ENCODE results near the gene CNTN4. TPM values are rescaled to one million over a fixed set of nuclear protein-coding genes. Genes with fewer than 3 reads are reported as not detected.

CNTN4 gene
- total RNA-seq, 1 donor from 2014 or later: 37.5 TPM

DNA sequence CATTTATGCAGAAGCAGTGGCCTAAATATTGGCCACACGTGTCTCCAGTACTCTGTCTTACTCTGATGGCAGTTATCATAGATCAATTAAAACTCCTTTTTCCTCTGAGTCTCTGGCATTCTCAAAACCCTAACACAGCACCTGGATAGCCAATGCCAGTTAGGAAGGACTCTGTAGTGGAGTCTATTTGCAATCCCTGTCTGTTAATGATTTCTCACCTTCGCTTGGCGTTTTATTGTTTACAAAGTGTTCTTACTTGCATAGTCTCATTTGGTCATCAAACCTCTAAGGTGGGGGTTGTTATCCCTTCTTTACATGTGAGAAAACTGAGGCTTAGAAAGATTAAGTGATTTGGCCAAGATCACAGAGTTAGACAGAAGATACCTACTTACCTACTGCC is 752.7 kb downstream of the CNTN4 start:
- no peaks in the 10 kb centered on the region for H3K36me3 ChIP-seq
- H3K4me1 ChIP-seq: no peaks in the 10 kb centered on the region
- DNase-seq (ENCODE audit: low spot score in 2 of 2): no peak
- no peak overlapping the region for H3K4me3 ChIP-seq
- intact Hi-C loops (cut with DNase I): no loop called here
- no peaks in the 10 kb centered on the region for H3K9me3 ChIP-seq
- H3K27me3 ChIP-seq: no peaks in the 10 kb centered on the region
- TF ChIP-seq, protein P1, sequence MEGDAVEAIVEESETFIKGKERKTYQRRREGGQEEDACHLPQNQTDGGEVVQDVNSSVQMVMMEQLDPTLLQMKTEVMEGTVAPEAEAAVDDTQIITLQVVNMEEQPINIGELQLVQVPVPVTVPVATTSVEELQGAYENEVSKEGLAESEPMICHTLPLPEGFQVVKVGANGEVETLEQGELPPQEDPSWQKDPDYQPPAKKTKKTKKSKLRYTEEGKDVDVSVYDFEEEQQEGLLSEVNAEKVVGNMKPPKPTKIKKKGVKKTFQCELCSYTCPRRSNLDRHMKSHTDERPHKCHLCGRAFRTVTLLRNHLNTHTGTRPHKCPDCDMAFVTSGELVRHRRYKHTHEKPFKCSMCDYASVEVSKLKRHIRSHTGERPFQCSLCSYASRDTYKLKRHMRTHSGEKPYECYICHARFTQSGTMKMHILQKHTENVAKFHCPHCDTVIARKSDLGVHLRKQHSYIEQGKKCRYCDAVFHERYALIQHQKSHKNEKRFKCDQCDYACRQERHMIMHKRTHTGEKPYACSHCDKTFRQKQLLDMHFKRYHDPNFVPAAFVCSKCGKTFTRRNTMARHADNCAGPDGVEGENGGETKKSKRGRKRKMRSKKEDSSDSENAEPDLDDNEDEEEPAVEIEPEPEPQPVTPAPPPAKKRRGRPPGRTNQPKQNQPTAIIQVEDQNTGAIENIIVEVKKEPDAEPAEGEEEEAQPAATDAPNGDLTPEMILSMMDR (IDR thresholded peaks at IDR 0.05): no peak
- no peak overlapping the region for H3K27ac ChIP-seq

DNA sequence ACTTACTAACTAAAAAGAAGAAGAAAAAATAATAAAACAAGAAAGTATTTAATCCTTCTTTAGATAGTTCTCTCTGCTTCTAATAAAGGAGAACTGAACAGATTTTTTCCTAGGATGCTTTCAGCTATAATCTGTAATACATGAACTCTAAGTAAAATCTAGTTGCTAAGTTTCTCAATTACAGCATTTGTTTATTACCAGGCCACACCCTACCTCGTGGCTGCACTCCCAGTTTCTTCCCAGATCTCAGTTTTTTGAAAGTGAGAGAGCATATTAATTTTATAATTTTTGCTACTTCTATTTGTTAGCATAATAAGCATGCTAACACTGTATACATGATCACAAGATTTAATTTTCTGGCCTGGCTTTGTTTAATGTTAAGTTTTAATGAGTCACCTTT is 753.2 kb downstream of the CNTN4 start:
- no peak overlapping the region for H3K4me3 ChIP-seq
- no peak for DNase-seq (ENCODE audit: low spot score in 2 of 2)
- intact Hi-C loops (cut with DNase I): no loop called here
- TF ChIP-seq, protein P1 (IDR thresholded peaks at IDR 0.05): no peak
- H3K9me3 ChIP-seq: no peaks in the 10 kb centered on the region
- no peaks in the 10 kb centered on the region for H3K27me3 ChIP-seq
- no peaks in the 10 kb centered on the region for H3K4me1 ChIP-seq
- no peak overlapping the region for H3K27ac ChIP-seq
- H3K36me3 ChIP-seq: no peaks in the 10 kb centered on the region

DNA sequence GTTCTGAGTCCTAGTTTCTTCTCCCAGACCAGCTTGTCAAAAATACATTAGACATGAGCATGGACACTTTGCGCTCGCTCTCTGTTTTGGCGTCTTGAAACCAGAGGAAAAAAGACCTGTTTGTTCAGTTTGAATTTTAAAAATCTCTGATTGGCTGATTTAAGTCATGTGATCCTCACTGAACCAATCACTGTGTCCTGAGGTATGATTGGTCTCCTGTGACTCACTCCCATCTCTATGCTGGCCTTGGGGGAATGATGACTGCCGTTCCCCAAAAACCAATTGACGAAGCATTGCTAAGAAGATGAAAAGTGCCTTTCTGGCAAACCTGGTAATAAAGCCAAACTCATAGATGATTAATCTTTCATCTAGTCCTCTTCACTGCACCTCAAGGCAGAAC is 755.0 kb downstream of the CNTN4 start:
- H3K4me3 ChIP-seq: no peak overlapping the region
- no peak overlapping the region for H3K27ac ChIP-seq
- H3K36me3 ChIP-seq: no peaks in the 10 kb centered on the region
- no peak for DNase-seq (ENCODE audit: low spot score in 2 of 2)
- no peaks in the 10 kb centered on the region for H3K4me1 ChIP-seq
- H3K27me3 ChIP-seq: no peaks in the 10 kb centered on the region
- no peaks in the 10 kb centered on the region for H3K9me3 ChIP-seq
- TF ChIP-seq, protein P1 (IDR thresholded peaks at IDR 0.05): no peak
- intact Hi-C loops (cut with DNase I): no loop called here

DNA sequence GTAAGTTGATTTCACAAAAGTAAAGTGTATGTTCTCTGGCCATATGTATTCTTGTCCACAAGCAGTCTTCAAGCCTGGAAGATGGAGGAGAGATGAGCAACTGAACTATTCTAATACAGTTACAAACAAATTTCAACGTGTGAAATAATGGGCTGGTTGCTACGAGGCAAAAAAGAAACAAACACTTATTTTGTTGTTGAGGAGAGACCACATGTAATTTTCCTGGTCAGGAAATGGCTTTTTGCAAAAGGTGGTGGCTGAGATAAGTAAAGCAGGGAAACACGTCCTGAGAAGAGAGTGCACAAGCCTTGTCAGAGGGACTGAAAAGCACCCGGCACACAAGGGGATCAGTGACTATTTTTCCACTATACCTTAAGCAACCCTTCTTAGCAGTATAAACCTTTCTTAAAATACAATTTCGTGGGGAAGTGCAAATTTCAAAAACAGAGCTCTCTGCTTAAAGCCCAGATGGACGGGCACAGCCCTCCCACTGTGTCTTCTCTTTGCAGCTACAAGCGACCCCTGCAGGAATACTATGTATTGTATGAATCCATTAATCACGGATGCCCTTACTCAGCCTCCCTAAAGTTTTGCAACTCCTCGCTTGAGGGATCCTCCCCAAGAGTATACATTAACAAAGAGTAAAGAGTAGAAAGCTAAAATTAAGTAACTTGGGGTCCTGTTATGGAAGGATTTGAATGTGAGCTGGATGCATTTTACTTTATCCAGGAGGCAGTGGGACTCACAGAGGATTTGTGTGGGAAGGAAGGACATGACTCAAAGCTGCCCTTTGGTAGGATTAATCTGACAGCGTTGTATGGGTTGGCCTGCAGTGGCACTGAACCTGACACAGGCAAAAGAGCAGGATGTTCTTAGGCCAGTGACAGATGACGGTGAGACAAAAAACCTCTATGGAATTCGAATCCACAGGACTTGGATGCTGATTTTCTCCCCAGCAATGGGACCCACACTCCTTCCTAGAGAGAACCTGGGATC is 757.8 kb downstream of the CNTN4 start:
- TF ChIP-seq, protein P1 (IDR thresholded peaks at IDR 0.05): no peak

DNA sequence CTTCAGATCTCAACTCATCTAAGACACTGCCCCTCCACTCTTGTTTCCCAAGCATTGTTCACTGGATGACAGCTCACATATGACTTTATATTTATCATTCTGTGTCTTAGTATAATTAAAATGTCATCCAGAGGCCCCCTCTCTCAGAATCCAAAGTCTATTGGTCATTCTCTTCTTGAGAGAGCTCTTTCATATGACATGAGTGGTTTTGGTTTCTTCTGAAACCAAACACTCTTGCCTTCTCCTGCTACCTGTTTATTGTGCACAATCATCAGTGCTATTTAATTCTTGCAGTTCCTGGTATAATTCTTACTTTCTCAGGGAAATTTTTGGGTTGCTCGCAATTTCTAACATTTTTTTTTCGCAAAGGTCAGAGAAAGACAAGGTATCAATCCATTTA is 762.0 kb downstream of the CNTN4 start:
- H3K9me3 ChIP-seq: no peaks in the 10 kb centered on the region
- TF ChIP-seq, protein P1 (IDR thresholded peaks at IDR 0.05): no peak
- intact Hi-C loops (cut with DNase I): no loop called here
- no peaks in the 10 kb centered on the region for H3K36me3 ChIP-seq
- H3K27ac ChIP-seq: no peak overlapping the region
- no peak overlapping the region for H3K4me3 ChIP-seq
- no peak for DNase-seq (ENCODE audit: low spot score in 2 of 2)
- no peaks in the 10 kb centered on the region for H3K4me1 ChIP-seq
- no peaks in the 10 kb centered on the region for H3K27me3 ChIP-seq

More for the DNA sequence above, 757.8 kb downstream of the CNTN4 start:
- no peaks in the 10 kb centered on the region for H3K9me3 ChIP-seq
- intact Hi-C loops (cut with DNase I): no loop called here
- H3K4me1 ChIP-seq: no peaks in the 10 kb centered on the region
- H3K27ac ChIP-seq: no peak overlapping the region
- no peaks in the 10 kb centered on the region for H3K36me3 ChIP-seq
- no peak for DNase-seq (ENCODE audit: low spot score in 2 of 2)
- H3K4me3 ChIP-seq: no peak overlapping the region
- H3K27me3 ChIP-seq: no peaks in the 10 kb centered on the region
